C4-2B (cell line): ENCODE results near the gene VPS26A.
"Not testable (repeated sequence)": the region's sequence is repeated elsewhere in the genome, so short reads cannot be mapped to it uniquely, and the experiment has no call there.

ENCODE experiments used
- CTCF ChIP-seq: fragments of 450-650 bp; conservative IDR thresholded peaks from 2 replicates; pipeline ENCODE4 v1.5.1; 2017; ENCODE audit warnings: mild to moderate bottlenecking
- ZFX ChIP-seq: fragments of 450-650 bp; IDR thresholded peaks from 2 replicates; pipeline ENCODE4 v1.6.1; 2017

DNA sequence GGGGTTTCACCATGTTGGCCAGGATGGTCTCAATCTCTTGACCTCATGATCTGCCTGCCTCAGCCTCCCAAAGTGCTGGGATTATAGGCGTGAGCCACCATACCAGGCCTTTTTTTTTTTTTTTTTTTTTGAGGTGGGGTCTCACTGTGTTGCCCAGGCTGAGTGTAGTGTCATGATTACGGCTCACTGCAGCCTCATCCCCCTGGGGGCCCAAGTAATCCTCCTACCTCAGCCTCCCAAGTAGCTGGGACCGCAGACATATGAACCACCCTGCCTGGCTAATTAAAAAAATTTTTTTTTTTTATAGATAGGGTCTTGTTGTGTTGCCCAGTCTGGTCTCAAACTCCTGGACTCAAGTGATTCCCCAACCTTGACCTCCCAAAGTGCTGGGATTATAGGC lies 18.1 kb downstream of the VPS26A start:
- not testable (repeated sequence) for TF ChIP-seq CTCF, ZFX
